Ovary (tissue), 9 donors: Measurements from ENCODE around the gene RANBP3. TPM values are rescaled to one million over a fixed set of nuclear protein-coding genes. Genes with fewer than 3 reads are reported as not detected.

ENCODE experiments used
- DNase-seq, 5 donors: peaks; one replicate each; pipeline ENCODE4 v3.0.0-alpha.2; 2019 to 2020
- H3K27ac ChIP-seq, 2 donors: fragments of 200-600 bp; one replicate each; pipeline versions ENCODE4 v1.5.1 to v1.8.0; 2019 to 2022
- H3K27me3 ChIP-seq: fragments of 200-600 bp; one replicate; pipeline ENCODE4 v1.8.0; 2022
- H3K36me3 ChIP-seq: fragments of 200-600 bp; sonication (generic); one replicate; pipeline ENCODE4 v1.5.1; 2019
- H3K4me1 ChIP-seq: one replicate; pipeline ENCODE4 v1.8.1; 2013; ENCODE audit warnings: mild to moderate bottlenecking, moderate library complexity; ENCODE audit not compliant: insufficient read depth
- H3K4me3 ChIP-seq: fragments of 200-600 bp; sonication (generic); one replicate; pipeline ENCODE4 v1.5.1; 2017
- H3K9me3 ChIP-seq, 2 donors: fragments of 200-600 bp in 1 of 2; sonication (generic) in 1 of 2; one replicate each; pipeline versions ENCODE4 v1.5.1 to v1.8.1; 2013 to 2019; ENCODE audit warnings: mild to moderate bottlenecking in 1 of 2, moderate library complexity in 1 of 2
- EP300 ChIP-seq: sonication (generic); formaldehyde crosslinking; IDR thresholded peaks from one replicate; pipeline ENCODE4 v1.6.1; 2017; ENCODE audit warnings: antibody characterized with exemption
- POLR2A ChIP-seq: fragments of 450-650 bp; IDR thresholded peaks from one replicate; pipeline ENCODE4 v1.6.1; 2017; ENCODE audit warnings: antibody characterized with exemption, mild to moderate bottlenecking, moderate library complexity
- WGBS, 3 donors: extraction: QIAGEN DNeasy Blood & Tissue Kit in 1 of 3; methylation state at CpG; one replicate each; pipeline versions ENCODE4 v1.1.5 to v1.1.7; 2013 to 2017; 5-methylcytosine and 5-hydroxymethylcytosine counted together
- intact Hi-C, 4 donors: fragments of 100-400 bp; cut with DNase I; formaldehyde crosslinking; loops; one replicate each; pipeline versions ENCODE4 v1.11.0 to v1.15.1; 2022 to 2023
- polyA plus RNA-seq, 2 donors: library from polyadenylated mRNA; stranded (reverse); fragments of 200-250 nt in 1 of 2; fragments of 350-450 nt in 1 of 2; fragmentation: Illumina TruSeq in 1 of 2; extraction: RNeasy Lipid Tissue Mini Kit (QIAGEN cat#74804) in 1 of 2; gene quantifications; one replicate each; pipeline ENCODE4 v1.2.3, GENCODE V29; 2013 to 2014
- total RNA-seq, 7 donors: library from RNA; depleted of rRNA in 2 of 7; stranded (reverse); fragments of >200 nt in 2 of 7; fragmentation: NEBNext Ultra II Directional in 3 of 7; extraction: Animal tissue kit (Norgen Biotek cat#: 25700) in 3 of 7; gene quantifications; one replicate each; pipeline versions ENCODE4 v1.1.0 to v1.2.4, GENCODE V29; 2016 to 2023
- TF ChIP-seq, protein P1 (sequence below), 3 donors: fragments of 450-650 bp in 2 of 3; fragments of 200-600 bp in 1 of 3; IDR thresholded peaks; one replicate each; pipeline versions ENCODE4 v1.5.1 to v1.8.0; 2016 to 2022; ENCODE audit warnings: antibody characterized with exemption in 3 of 3, mild to moderate bottlenecking in 1 of 3
- donor health status: DM: no; HTN: no; CAD: no; lungs with moderate emphysema.
- donor health status: DM: no; HTN: no; CAD: no.
- donor health status: Bipolar disorder and iron deficiency.
- donor health status: DM: yes; HTN: yes; CAD: no.
- donor health status: DM: no; HTN: no; CAD: no.
- donor health status: DM: yes; HTN: yes; CAD: no.

Gene RANBP3
- total and polyA plus RNA-seq, 9 donors: 54.0 to 88.4 (median 67.9) TPM

DNA sequence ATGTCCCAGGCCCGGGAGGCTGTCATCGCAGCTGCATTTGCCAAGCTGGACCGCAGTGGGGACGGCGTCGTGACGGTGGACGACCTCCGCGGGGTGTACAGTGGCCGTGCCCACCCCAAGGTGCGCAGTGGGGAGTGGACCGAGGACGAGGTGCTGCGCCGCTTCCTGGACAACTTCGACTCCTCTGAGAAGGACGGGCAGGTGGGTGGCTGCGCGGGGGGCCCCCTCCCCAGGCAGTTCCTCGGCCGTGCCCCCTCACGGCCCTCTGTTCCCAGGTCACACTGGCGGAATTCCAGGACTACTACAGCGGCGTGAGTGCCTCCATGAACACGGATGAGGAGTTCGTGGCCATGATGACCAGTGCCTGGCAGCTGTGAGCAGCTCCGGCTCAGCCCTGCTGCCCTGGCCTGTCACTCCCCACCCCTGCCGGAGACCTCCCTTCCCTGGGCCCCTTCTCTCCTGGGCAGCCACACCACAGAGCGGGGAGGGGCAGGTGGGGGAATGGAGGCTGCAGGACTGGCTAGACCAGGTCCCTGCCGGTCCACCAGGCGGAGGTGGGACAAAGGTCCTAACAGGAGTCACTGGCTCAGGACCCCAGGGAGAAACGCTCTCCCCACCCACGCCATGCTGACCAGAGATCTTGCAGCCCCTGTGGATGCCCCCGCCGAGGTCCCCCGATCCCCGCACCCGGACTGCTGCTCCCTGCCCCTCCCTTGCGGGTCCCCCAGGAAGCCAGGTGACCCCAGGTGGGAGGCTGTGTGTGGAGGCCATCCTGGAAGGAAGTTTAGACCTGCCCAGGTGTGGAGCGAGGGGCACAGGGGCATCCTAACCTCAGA lies 62.8 kb downstream of the RANBP3 start:
- H3K27ac ChIP-seq: no peak overlapping the region
- H3K4me1 ChIP-seq: no peaks in the 10 kb centered on the region
- H3K9me3 ChIP-seq: no peaks in the 10 kb centered on the region
- no peak for TF ChIP-seq POLR2A
- TF ChIP-seq, protein P1, sequence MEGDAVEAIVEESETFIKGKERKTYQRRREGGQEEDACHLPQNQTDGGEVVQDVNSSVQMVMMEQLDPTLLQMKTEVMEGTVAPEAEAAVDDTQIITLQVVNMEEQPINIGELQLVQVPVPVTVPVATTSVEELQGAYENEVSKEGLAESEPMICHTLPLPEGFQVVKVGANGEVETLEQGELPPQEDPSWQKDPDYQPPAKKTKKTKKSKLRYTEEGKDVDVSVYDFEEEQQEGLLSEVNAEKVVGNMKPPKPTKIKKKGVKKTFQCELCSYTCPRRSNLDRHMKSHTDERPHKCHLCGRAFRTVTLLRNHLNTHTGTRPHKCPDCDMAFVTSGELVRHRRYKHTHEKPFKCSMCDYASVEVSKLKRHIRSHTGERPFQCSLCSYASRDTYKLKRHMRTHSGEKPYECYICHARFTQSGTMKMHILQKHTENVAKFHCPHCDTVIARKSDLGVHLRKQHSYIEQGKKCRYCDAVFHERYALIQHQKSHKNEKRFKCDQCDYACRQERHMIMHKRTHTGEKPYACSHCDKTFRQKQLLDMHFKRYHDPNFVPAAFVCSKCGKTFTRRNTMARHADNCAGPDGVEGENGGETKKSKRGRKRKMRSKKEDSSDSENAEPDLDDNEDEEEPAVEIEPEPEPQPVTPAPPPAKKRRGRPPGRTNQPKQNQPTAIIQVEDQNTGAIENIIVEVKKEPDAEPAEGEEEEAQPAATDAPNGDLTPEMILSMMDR (IDR thresholded peaks at IDR 0.05): no peak
- no peak for TF ChIP-seq EP300
- intact Hi-C loops: no loop called here
- no peaks in the 10 kb centered on the region for H3K36me3 ChIP-seq
- no peak for DNase-seq
- no peaks in the 10 kb centered on the region for H3K27me3 ChIP-seq
- H3K4me3 ChIP-seq: no peak overlapping the region
- 83 to 84% (median 83%) methylated on average over 38 to 42 of the region's 42 CpGs for WGBS, 3 donors

DNA sequence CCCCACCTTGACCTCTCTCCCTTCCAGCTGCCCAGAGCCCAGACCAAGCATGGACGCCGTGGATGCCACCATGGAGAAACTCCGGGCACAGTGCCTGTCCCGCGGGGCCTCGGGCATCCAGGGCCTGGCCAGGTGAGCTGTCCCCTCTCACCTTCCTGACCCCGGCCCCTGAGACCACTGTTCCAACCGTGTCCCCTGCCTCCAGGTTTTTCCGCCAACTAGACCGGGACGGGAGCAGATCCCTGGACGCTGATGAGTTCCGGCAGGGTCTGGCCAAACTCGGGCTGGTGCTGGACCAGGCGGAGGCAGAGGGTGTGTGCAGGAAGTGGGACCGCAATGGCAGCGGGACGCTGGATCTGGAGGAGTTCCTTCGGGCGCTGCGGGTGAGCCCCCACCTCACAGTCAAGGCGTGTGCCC lies 63.6 kb downstream of the RANBP3 start:
- no peaks in the 10 kb centered on the region for H3K36me3 ChIP-seq
- TF ChIP-seq, protein P1 (IDR thresholded peaks at IDR 0.05): no peak
- no peak for TF ChIP-seq POLR2A
- no peak for TF ChIP-seq EP300
- intact Hi-C loops: no loop called here
- no peak overlapping the region for H3K27ac ChIP-seq
- no peaks in the 10 kb centered on the region for H3K9me3 ChIP-seq
- no peak overlapping the region for H3K4me3 ChIP-seq
- H3K27me3 ChIP-seq: no peaks in the 10 kb centered on the region
- WGBS, 3 donors: 72 to 85% (median 84%) methylated on average over 22 of the region's 22 CpGs
- no peak for DNase-seq
- H3K4me1 ChIP-seq: no peaks in the 10 kb centered on the region

DNA sequence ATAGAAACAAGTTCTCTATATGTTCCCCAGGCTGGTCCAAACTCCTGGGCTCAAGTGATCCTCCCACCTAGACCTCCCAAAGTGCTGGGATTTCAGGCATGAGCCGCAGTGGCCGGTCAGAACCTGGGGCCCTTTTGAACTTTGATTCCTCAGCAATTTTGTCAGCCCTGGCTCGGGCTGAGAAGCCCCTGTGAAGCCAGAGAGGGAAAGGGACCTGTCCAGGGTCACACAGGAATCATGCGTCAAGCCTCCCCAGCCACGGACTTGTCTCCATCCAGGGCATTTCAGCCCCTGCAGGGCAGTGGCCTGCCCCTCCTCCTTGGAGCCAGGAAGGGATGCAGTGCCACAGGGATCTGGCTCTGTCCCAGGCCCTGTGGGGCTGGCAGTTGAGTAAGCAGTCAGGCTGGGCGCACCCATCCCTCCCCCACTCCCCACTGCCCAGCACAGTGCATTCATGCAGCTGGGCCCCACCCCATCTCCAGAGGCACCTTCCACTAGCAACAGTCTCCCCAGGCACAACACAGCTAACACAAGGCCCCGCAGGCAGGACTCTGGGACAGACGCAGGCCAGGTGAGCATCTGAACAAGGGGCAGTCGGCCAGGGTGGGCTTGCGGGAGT lies 64.1 kb downstream of the RANBP3 start, which contains the start of gene CAPS:
CAPS (plus strand) TSS at position 516 of the 619 bp plus-strand sequence. CDS start 153 bp downstream, outside the sequence.
- Histone ChIP-seq H3K36me3 (no peaks in the 10 kb centered on the region), H3K27ac (no peak within 1 kb of the TSS), H3K9me3 (no peaks in the 10 kb centered on the region), H3K4me1 (no peaks in the 10 kb centered on the region), H3K4me3 (no peak within 1 kb of the TSS), H3K27me3 (no peaks in the 10 kb centered on the region)
- intact Hi-C loops: no loop called here
- WGBS, 3 donors: 76 to 80% (median 78%) methylated on average over 10 of the region's 10 CpGs
- no peak for DNase-seq
- TF ChIP-seq POLR2A (no peak), EP300 (no peak)
- TF ChIP-seq, protein P1 (IDR thresholded peaks at IDR 0.05): no peak

DNA sequence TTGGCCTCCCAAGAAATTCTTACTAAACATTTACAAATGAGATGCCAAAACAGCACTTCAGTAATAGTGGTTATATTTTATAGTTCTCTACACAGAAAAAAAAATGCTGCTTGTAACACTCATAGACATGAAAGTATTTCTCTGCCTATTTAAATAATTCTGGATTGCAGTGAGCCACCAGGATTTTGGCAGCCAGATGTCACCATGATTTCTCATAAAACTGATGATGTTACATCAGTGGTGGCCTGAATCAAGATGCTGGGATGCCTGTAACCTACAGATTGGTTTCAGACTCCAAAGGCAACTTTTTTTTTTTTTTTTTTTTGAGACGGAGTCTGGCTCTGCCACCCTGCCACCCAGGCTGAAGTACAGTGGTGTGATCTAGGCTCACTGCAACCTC lies 66.6 kb downstream of the RANBP3 start:
- Histone ChIP-seq H3K9me3 (no peaks in the 10 kb centered on the region), H3K27ac (no peak overlapping the region), H3K4me1 (no peaks in the 10 kb centered on the region), H3K36me3 (no peaks in the 10 kb centered on the region), H3K27me3 (no peaks in the 10 kb centered on the region), H3K4me3 (no peak overlapping the region)
- intact Hi-C loops: no loop called here
- TF ChIP-seq POLR2A (no peak), EP300 (no peak)
- TF ChIP-seq, protein P1 (IDR thresholded peaks at IDR 0.05): no peak
- 88 to 94% (median 91%) methylated on average over 1 of the region's 1 CpG for WGBS, 3 donors
- DNase-seq: no peak
